Measurements from ENCODE around the gene CDH4.

Gene CDH4

DNA sequence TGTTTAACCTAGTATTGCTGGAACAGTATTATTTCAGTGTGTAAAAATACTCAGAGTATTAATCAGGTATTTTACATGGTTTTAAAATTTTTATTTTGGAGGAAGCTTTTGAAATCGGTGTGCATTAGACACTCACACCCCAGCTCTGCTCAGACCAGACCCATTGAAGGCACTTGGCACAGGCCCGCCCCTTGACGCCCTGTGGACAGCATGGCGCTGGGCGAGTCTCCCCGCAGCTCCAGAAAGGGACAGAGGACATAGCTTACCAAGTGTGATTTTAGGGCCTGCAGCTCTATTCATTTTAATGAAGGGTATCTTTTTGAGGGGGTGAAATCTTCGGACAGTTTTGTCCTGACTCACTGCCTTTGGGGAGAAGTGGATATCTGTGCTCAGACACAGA, 164.5 kb downstream of the CDH4 start:
- H3K4me3 ChIP-seq (ENCODE audit: low read length) = no peak overlapping the region
- DNase-seq (ENCODE audit: low read depth) = no peak
- TF ChIP-seq CTCF (conservative IDR thresholded peaks at IDR 0.05; ENCODE audit: low read depth, low read length) = no peak

DNA sequence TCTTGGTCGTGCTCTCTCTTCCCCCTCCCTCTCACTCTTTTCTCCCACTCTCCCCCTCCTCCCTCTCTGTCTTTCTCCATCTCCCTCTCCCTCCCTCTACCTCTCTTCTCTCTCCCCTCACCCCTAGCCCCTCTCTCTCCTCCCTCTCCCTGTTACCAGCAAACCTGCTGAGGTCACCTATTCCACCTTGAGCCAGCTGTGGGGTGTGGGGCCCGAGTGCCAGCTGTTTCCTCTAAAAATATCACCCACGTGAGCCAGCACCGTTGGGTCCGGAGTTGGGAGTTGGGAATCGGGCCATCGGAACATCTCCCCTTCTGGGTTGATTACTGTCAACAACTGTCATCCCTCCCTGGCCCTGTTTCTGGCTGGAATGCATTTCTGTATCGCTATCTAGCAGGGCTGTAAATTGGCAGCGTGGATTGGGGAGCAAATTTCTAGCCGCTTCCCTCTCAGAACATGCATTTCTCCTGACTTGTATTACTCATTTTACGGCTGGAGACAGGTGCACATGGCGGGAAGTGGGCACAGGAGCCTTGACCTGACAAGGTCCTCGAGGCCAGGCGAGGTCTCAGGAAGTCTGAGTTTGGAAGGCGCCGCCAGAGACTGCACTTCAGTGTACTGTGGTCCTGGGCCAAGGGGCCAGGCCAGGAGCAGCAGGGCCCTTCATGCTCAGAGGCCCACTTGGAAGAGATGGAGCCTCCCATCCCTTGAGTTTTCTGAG, 165.3 kb downstream of the CDH4 start:
- no peak overlapping the region for H3K4me3 ChIP-seq (ENCODE audit: low read length)
- TF ChIP-seq CTCF (conservative IDR thresholded peaks at IDR 0.05; ENCODE audit: low read depth, low read length) = no peak
- DNase-seq (ENCODE audit: low read depth) = no peak

GRCh38 chr20:61419010-61419409, 166.9 kb downstream of the CDH4 start:
- no peak overlapping the region for H3K4me3 ChIP-seq (ENCODE audit: low read length)
- TF ChIP-seq CTCF (conservative IDR thresholded peaks at IDR 0.05; ENCODE audit: low read depth, low read length) = no peak

DNA sequence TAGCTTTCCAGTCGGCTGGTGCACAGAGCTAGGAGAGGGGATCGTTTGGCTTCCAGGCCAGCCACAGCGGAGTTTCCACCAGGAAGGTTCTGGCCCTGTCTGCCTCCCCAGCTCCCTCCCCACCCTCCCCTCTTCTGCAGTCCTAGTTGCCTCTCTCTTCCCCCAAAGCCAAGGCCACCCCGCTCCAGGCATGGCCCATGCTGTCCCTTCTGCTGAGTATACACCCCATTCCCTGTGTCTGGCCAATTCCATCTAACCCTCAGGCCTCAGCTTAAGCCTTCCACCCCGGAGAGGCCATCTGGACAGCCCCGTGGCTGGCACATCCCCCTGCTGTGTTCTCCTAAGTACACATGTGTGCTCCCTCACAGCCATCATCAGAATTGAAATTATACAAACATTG, 167.4 kb downstream of the CDH4 start:
- no peak overlapping the region for H3K4me3 ChIP-seq (ENCODE audit: low read length)
- TF ChIP-seq CTCF (conservative IDR thresholded peaks at IDR 0.05; ENCODE audit: low read depth, low read length) = no peak
- DNase-seq (ENCODE audit: low read depth) = no peak

More at GRCh38 chr20:61419010-61419409, 166.9 kb downstream of the CDH4 start:
- no peak for DNase-seq (ENCODE audit: low read depth)

- H3K4me3 ChIP-seq (ENCODE audit: low read length) = no peak overlapping the region
- DNase-seq (ENCODE audit: low read depth) = no peak
- no peak for TF ChIP-seq CTCF (conservative IDR thresholded peaks at IDR 0.05; ENCODE audit: low read depth, low read length)
These were observed 168.0 kb downstream of the CDH4 start for GRCh38 chr20:61420056-61420455.

DNA sequence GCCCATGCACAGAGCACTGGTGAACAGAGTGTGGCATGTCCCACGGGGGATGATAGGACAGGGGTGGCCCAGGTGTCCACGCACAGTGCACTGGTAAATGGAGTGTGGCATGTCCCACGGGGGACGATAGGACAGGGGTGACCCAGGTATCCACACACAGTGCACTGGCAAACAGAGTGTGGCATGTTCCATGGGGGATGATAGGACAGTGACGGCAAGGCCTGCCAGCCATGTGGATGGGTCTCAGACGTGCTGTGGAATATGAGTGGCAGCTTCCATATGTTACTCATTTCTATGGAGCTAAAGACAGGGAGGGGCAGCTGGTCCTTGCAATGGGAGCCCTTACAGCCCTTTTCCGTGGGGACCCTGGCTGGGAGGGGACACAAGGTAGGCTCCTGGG, 168.7 kb downstream of the CDH4 start:
- DNase-seq (ENCODE audit: low read depth) = no peak
- H3K4me3 ChIP-seq (ENCODE audit: low read length) = no peak overlapping the region
- TF ChIP-seq CTCF (conservative IDR thresholded peaks at IDR 0.05; ENCODE audit: low read depth, low read length) = no peak

DNA sequence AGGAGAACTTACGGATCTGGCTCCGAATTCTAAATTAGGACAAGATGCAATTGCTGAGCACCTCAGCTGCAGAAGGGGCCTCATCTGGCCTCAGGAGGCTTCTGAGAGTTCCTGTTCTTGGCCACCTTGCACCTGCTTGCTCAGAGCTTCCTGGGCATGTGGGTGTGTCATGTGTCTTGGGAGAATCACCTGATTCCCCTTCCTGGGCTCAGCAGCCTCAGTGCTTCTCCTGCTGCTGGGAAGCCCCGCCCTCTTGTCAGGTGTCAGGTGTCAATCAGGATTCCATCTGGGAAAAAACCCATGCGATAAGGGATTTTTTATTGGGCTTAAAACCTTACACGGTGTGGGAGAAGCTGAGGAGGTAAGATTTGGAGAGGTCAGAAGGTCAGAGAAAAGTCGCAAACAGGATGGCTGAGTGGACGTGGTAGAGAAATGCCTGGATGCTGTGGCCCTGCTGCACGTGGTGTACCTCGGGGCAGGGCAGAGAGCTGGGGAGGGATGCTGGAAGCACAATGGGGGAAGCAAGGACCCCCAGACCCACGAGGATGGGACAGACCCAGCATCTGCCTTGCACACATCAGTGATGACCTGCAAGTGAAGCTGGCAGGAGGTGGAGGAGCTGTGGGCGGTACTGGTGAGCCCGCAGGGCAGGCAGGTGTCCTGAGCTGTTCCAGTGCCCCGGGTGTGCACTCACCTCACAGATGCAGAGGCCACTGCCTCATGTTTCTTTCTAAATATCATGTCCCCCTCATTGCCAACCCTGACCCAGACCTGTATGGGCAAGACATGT, 170.8 kb downstream of the CDH4 start:
- TF ChIP-seq CTCF (conservative IDR thresholded peaks at IDR 0.05; ENCODE audit: low read depth, low read length) = no peak
- no peak for DNase-seq (ENCODE audit: low read depth)
- H3K4me3 ChIP-seq (ENCODE audit: low read length) = no peak overlapping the region
